ENCODE measurements around the gene IGF2BP3. TPM values are rescaled to one million over a fixed set of nuclear protein-coding genes. Genes with fewer than 3 reads are reported as not detected.

The IGF2BP3 gene
- total RNA-seq, 1 donor from 2014 or later, result 47.0 TPM

DNA sequence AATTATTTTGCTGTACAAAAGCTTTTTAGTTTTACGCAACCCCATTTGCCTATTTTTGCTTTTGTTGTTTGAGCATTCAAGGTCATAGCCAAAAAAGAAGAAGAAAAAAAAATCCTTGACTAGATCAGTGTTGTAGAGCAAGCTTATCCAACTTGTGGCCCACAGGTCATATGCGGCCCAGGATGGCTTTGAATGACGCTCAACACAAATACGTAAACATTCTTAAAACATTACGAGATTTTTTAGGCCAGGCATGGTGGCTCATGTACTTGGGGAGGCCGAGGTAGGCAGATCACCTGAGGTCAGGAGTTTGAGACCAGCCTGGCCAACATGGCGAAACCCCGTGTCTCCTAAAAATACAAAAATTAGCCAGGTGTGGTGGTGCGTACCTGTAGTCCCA lies 179.3 kb downstream of the IGF2BP3 start:
- no peak for DNase-seq
- Mint-ChIP-seq H3K27ac (ENCODE audit: unreplicated experiment) (no peak overlapping the region), H3K27me3 (ENCODE audit: unreplicated experiment) (no peaks in the 10 kb centered on the region), H3K4me1 (ENCODE audit: low read depth, unreplicated experiment) (no peaks in the 10 kb centered on the region), H3K36me3 (ENCODE audit: unreplicated experiment) (no peaks in the 10 kb centered on the region), H3K9me3 (ENCODE audit: unreplicated experiment) (peaks cover 2% of the 10 kb centered on the region), H3K4me3 (ENCODE audit: unreplicated experiment) (no peak overlapping the region)
- TF ChIP-seq, protein P1, sequence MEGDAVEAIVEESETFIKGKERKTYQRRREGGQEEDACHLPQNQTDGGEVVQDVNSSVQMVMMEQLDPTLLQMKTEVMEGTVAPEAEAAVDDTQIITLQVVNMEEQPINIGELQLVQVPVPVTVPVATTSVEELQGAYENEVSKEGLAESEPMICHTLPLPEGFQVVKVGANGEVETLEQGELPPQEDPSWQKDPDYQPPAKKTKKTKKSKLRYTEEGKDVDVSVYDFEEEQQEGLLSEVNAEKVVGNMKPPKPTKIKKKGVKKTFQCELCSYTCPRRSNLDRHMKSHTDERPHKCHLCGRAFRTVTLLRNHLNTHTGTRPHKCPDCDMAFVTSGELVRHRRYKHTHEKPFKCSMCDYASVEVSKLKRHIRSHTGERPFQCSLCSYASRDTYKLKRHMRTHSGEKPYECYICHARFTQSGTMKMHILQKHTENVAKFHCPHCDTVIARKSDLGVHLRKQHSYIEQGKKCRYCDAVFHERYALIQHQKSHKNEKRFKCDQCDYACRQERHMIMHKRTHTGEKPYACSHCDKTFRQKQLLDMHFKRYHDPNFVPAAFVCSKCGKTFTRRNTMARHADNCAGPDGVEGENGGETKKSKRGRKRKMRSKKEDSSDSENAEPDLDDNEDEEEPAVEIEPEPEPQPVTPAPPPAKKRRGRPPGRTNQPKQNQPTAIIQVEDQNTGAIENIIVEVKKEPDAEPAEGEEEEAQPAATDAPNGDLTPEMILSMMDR (IDR thresholded peaks at IDR 0.05; ENCODE audit: partially characterized antibody, unreplicated experiment), result no peak

DNA sequence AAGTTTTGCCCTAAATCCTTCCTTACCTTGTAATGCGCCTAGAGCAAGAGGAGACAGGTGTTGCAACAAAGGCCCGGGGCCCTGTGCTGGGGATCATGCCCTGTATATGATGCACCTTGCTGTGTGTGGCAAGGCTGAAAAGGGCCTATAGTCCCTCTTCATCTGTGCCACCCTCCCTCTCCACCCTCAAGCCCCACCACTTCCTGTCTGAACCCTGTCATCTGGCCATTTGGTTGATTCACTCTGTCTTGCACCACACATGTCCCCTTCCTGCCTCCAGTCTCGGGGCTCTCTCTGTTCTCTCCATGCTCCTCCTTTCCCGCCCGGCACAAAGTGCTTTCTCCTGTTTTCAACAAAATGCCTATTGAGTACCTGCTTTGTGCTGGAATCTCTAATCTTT lies 182.7 kb downstream of the IGF2BP3 start:
- H3K9me3 Mint-ChIP-seq (ENCODE audit: unreplicated experiment), result peaks cover 4% of the 10 kb centered on the region
- DNase-seq, result no peak
- H3K27me3 Mint-ChIP-seq (ENCODE audit: unreplicated experiment), result no peaks in the 10 kb centered on the region
- no peaks in the 10 kb centered on the region for H3K36me3 Mint-ChIP-seq (ENCODE audit: unreplicated experiment)
- H3K4me3 Mint-ChIP-seq (ENCODE audit: unreplicated experiment), result no peak overlapping the region
- no peak overlapping the region for H3K27ac Mint-ChIP-seq (ENCODE audit: unreplicated experiment)
- H3K4me1 Mint-ChIP-seq (ENCODE audit: low read depth, unreplicated experiment), result no peaks in the 10 kb centered on the region
- TF ChIP-seq, protein P1 (IDR thresholded peaks at IDR 0.05; ENCODE audit: partially characterized antibody, unreplicated experiment), result no peak

GRCh38 chr7:23285657-23286646 lies 184.3 kb downstream of the IGF2BP3 start:
- no peak overlapping the region for H3K27ac Mint-ChIP-seq (ENCODE audit: unreplicated experiment)
- DNase-seq, result no peak
- H3K36me3 Mint-ChIP-seq (ENCODE audit: unreplicated experiment), result no peaks in the 10 kb centered on the region
- H3K27me3 Mint-ChIP-seq (ENCODE audit: unreplicated experiment), result no peaks in the 10 kb centered on the region
- H3K9me3 Mint-ChIP-seq (ENCODE audit: unreplicated experiment), result peaks cover 4% of the 10 kb centered on the region
- no peaks in the 10 kb centered on the region for H3K4me1 Mint-ChIP-seq (ENCODE audit: low read depth, unreplicated experiment)
- TF ChIP-seq, protein P1 (IDR thresholded peaks at IDR 0.05; ENCODE audit: partially characterized antibody, unreplicated experiment), result no peak
- H3K4me3 Mint-ChIP-seq (ENCODE audit: unreplicated experiment), result no peak overlapping the region

- peaks cover 2% of the 10 kb centered on the region for H3K9me3 Mint-ChIP-seq (ENCODE audit: unreplicated experiment)
- no peaks in the 10 kb centered on the region for H3K27me3 Mint-ChIP-seq (ENCODE audit: unreplicated experiment)
- H3K4me1 Mint-ChIP-seq (ENCODE audit: low read depth, unreplicated experiment), result no peaks in the 10 kb centered on the region
- H3K36me3 Mint-ChIP-seq (ENCODE audit: unreplicated experiment), result no peaks in the 10 kb centered on the region
- H3K27ac Mint-ChIP-seq (ENCODE audit: unreplicated experiment), result no peak overlapping the region
- TF ChIP-seq, protein P1 (IDR thresholded peaks at IDR 0.05; ENCODE audit: partially characterized antibody, unreplicated experiment), result no peak
- H3K4me3 Mint-ChIP-seq (ENCODE audit: unreplicated experiment), result no peak overlapping the region
- no peak for DNase-seq
These were observed 185.4 kb downstream of the IGF2BP3 start for GRCh38 chr7:23284871-23285270.

DNA sequence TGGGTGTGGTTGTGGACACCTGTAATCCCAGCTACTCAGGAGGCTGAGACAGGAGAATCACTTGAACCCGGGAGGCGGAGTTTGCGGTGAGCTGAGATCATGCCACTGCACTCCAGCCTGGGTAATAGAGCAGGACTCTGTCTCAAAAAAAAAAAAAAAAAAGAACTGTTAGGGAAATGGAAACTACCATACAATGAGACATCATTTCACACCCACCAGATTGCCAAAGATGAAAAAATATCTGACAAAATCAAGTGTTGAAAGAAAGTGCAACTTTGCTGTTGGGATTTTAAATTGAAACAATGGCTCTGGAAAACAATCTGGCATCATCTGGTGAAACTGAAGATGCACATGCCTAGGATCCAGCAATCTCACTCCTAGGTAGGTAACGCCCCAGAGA lies 187.2 kb downstream of the IGF2BP3 start:
- TF ChIP-seq, protein P1 (IDR thresholded peaks at IDR 0.05; ENCODE audit: partially characterized antibody, unreplicated experiment), result no peak
- no peak for DNase-seq
- no peaks in the 10 kb centered on the region for H3K4me1 Mint-ChIP-seq (ENCODE audit: low read depth, unreplicated experiment)
- no peaks in the 10 kb centered on the region for H3K27me3 Mint-ChIP-seq (ENCODE audit: unreplicated experiment)
- H3K9me3 Mint-ChIP-seq (ENCODE audit: unreplicated experiment), result peaks cover 2% of the 10 kb centered on the region
- no peak overlapping the region for H3K27ac Mint-ChIP-seq (ENCODE audit: unreplicated experiment)
- no peaks in the 10 kb centered on the region for H3K36me3 Mint-ChIP-seq (ENCODE audit: unreplicated experiment)
- H3K4me3 Mint-ChIP-seq (ENCODE audit: unreplicated experiment), result no peak overlapping the region

Data from glutamatergic neuron (in vitro differentiated cells).